ENCODE results near the gene TDRD1. TPM values are rescaled to one million over a fixed set of nuclear protein-coding genes. Genes with fewer than 3 reads are reported as not detected.

TDRD1 gene
- total RNA-seq, 1 donor from 2014 or later: 0.53 TPM

DNA sequence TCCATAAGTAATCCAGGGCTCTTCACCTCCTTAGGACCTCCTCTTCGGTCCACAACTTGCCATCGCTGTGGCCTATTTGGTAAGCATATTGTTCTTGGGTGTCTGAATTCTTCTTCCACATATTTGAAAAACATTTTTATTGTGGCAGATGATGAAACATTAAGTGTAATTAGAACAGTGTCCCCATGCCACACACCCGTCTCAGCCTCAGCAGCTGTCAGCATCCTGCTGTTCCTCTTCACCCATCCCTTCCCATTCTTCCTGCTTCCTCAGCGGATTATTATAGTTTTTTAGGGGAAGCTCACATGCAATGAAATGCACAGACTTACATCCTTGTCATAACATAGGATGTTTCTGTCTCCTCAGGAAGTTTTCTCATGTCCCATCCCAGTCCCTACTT is 20.1 kb downstream of the TDRD1 start:
- no peaks in the 10 kb centered on the region for H3K9me3 ChIP-seq
- intact Hi-C loops (cut with DNase I): no loop called here
- H3K36me3 ChIP-seq: no peaks in the 10 kb centered on the region
- H3K4me1 ChIP-seq: no peaks in the 10 kb centered on the region
- TF ChIP-seq, protein P1, sequence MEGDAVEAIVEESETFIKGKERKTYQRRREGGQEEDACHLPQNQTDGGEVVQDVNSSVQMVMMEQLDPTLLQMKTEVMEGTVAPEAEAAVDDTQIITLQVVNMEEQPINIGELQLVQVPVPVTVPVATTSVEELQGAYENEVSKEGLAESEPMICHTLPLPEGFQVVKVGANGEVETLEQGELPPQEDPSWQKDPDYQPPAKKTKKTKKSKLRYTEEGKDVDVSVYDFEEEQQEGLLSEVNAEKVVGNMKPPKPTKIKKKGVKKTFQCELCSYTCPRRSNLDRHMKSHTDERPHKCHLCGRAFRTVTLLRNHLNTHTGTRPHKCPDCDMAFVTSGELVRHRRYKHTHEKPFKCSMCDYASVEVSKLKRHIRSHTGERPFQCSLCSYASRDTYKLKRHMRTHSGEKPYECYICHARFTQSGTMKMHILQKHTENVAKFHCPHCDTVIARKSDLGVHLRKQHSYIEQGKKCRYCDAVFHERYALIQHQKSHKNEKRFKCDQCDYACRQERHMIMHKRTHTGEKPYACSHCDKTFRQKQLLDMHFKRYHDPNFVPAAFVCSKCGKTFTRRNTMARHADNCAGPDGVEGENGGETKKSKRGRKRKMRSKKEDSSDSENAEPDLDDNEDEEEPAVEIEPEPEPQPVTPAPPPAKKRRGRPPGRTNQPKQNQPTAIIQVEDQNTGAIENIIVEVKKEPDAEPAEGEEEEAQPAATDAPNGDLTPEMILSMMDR (IDR thresholded peaks at IDR 0.05): no peak
- no peak for DNase-seq (ENCODE audit: low spot score in 2 of 2)
- no peak overlapping the region for H3K4me3 ChIP-seq
- H3K27ac ChIP-seq: no peak overlapping the region
- no peaks in the 10 kb centered on the region for H3K27me3 ChIP-seq

DNA sequence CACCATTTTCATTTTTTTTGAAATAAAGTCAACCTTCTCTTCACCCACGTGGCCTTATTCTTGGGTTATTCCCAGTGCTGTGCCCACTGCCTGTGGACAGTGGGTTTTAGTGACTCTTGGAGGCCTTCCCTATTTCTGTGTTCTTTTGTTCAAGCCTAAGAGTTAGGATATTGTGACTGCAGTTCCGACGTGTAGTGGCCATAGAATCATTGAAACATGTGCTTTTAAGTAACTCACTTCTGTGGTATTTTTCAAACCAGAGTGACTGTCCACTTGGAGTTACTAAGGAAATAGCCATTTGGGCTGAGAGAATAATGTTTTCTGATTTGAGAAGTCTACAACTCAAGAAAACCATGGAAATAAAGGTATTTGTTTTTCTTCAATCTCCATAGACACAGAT is 23.7 kb downstream of the TDRD1 start:
- TF ChIP-seq, protein P1 (IDR thresholded peaks at IDR 0.05): no peak
- intact Hi-C loops (cut with DNase I): no loop called here
- no peak overlapping the region for H3K4me3 ChIP-seq

DNA sequence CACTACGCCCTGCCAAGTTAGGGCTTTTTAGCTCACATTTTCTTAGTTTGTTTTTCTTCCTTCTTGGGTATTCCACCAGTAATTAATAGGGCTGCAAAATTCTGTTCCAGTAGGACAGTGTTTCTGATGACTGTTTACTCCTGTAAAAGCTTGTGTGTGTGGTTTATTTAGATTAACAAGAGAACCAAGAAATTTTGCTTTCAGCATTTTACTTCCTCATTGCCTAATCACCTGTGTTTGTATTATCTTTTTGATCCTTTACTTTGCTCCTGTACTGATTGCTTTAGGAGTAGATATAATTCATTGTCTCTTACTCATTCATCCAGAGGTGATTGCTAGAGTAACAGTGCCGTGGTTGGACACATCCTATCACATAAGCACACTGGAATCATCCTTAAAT is 27.7 kb downstream of the TDRD1 start:
- Histone ChIP-seq H3K36me3 (no peaks in the 10 kb centered on the region), H3K4me1 (no peaks in the 10 kb centered on the region), H3K27ac (no peak overlapping the region), H3K9me3 (no peaks in the 10 kb centered on the region), H3K27me3 (no peaks in the 10 kb centered on the region), H3K4me3 (no peak overlapping the region)
- DNase-seq (ENCODE audit: low spot score in 2 of 2): no peak
- TF ChIP-seq, protein P1 (IDR thresholded peaks at IDR 0.05): no peak
- intact Hi-C loops (cut with DNase I): no loop called here

More for the DNA sequence above, 23.7 kb downstream of the TDRD1 start:
- no peak overlapping the region for H3K27ac ChIP-seq
- no peak for DNase-seq (ENCODE audit: low spot score in 2 of 2)
- H3K27me3 ChIP-seq: no peaks in the 10 kb centered on the region
- H3K4me1 ChIP-seq: no peaks in the 10 kb centered on the region
- H3K9me3 ChIP-seq: no peaks in the 10 kb centered on the region
- no peaks in the 10 kb centered on the region for H3K36me3 ChIP-seq

DNA sequence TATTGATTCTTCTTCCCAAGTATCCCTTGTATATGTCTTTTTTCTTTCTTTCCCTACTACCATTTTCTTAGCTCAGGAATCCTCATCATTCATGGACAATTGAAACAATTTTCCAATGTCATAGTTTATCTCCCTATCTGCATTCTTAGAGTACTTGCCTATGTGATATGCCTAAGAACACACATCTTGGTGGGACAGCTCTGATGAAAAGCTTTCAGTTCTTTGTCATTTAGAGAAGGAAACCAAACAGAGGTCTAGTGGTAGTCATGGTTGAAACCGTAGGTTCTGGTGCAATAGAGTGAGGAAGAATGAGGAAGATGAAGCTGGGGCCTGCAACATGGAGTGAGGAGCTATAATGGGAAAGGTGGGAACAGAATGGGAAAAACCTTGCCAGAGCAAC is 28.2 kb downstream of the TDRD1 start:
- no peaks in the 10 kb centered on the region for H3K9me3 ChIP-seq
- no peaks in the 10 kb centered on the region for H3K36me3 ChIP-seq
- no peak overlapping the region for H3K27ac ChIP-seq
- H3K4me1 ChIP-seq: no peaks in the 10 kb centered on the region
- intact Hi-C loops (cut with DNase I): no loop called here
- TF ChIP-seq, protein P1 (IDR thresholded peaks at IDR 0.05): no peak
- no peak for DNase-seq (ENCODE audit: low spot score in 2 of 2)
- H3K4me3 ChIP-seq: no peak overlapping the region
- H3K27me3 ChIP-seq: no peaks in the 10 kb centered on the region

DNA sequence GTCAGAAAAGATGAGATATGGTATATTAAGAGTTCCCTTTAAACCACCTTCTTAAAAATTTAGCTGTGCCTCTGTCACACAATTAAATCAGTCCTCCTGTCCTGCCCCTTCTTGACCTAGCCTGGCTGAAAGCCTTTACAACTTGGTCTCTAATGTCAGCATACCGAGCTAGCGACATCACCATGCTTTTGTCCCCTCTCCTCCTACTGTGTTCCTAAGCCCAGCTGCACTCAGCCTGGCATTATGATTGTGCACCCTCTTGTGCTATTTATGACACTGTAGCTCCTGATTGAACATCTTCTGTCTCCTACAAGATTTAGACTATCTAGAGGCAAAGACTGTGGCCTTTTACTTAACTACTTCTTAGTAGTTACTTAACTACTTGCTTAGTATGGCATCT is 29.2 kb downstream of the TDRD1 start:
- DNase-seq (ENCODE audit: low spot score in 2 of 2): no peak
- TF ChIP-seq, protein P1 (IDR thresholded peaks at IDR 0.05): no peak
- Histone ChIP-seq H3K4me1 (no peaks in the 10 kb centered on the region), H3K27ac (no peak overlapping the region), H3K4me3 (no peak overlapping the region), H3K9me3 (no peaks in the 10 kb centered on the region), H3K36me3 (no peaks in the 10 kb centered on the region), H3K27me3 (no peaks in the 10 kb centered on the region)
- intact Hi-C loops (cut with DNase I): no loop called here

DNA sequence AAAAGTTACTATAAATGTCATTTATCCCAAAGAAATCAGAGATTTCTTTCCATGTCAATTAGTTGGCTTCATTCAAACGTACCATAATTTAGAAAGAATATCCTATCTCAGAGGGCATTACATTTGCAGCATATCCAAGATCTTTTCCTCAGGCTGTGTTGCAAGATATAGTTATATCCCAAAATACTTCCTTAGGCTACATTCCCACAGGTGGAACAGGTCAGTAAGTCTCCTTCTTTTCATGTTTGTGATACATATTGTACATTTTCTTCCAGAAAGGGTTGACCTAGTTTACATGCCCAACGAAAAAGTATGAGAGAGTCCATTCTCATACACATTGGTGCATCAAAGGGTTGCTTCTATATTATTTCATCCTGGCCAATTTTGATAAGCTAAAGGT is 33.0 kb downstream of the TDRD1 start:
- no peaks in the 10 kb centered on the region for H3K27me3 ChIP-seq
- H3K9me3 ChIP-seq: no peaks in the 10 kb centered on the region
- TF ChIP-seq, protein P1 (IDR thresholded peaks at IDR 0.05): no peak
- no peak overlapping the region for H3K27ac ChIP-seq
- no peaks in the 10 kb centered on the region for H3K36me3 ChIP-seq
- H3K4me1 ChIP-seq: no peaks in the 10 kb centered on the region
- intact Hi-C loops (cut with DNase I): no loop called here
- no peak overlapping the region for H3K4me3 ChIP-seq
- no peak for DNase-seq (ENCODE audit: low spot score in 2 of 2)
